GM23338 (cell line): ENCODE results near the gene DDX24. TPM values are rescaled to one million over a fixed set of nuclear protein-coding genes. Genes with fewer than 3 reads are reported as not detected.

Source experiments
- ATAC-seq: fragments of 200-7000 bp; cut with Tn5 transposase; 3 replicates; pipeline ENCODE4 v1.9.1; 2020
- DNase-seq: peaks from one replicate; pipeline ENCODE4 v3.0.0-alpha.2; 2015; ENCODE audit warnings: low spot score
- H2AFZ ChIP-seq: fragments of 200-600 bp; sonication (generic); 2 replicates; pipeline ENCODE4 v1.8.0; 2016; ENCODE audit warnings: antibody characterized with exemption, mild to moderate bottlenecking, moderate library complexity
- H3F3A ChIP-seq: fragments of 200-600 bp; sonication (generic); replicated peaks from 2 replicates; pipeline ENCODE4 v1.8.0; 2017; ENCODE audit warnings: antibody characterized with exemption, mixed run types, low read depth
- H3K27ac ChIP-seq: fragments of 200-600 bp; sonication (generic); 2 replicates; pipeline ENCODE4 v1.6.1; 2016; ENCODE audit warnings: low read depth
- H3K27me3 ChIP-seq: fragments of 200-600 bp; sonication (generic); 2 replicates; pipeline ENCODE4 v1.8.0; 2016; ENCODE audit warnings: mild to moderate bottlenecking, mixed run types, moderate library complexity; ENCODE audit not compliant: insufficient read depth
- H3K36me3 ChIP-seq: fragments of 200-600 bp; sonication (generic); 2 replicates; pipeline ENCODE4 v1.8.0; 2016; ENCODE audit warnings: mild to moderate bottlenecking; ENCODE audit not compliant: insufficient read depth
- H3K4me1 ChIP-seq: fragments of 200-600 bp; sonication (generic); 2 replicates; pipeline ENCODE4 v1.8.0; 2016; ENCODE audit warnings: mild to moderate bottlenecking, moderate library complexity; ENCODE audit not compliant: insufficient read depth
- H3K4me2 ChIP-seq: fragments of 200-600 bp; sonication (generic); 2 replicates; pipeline ENCODE4 v1.7.1; 2017; ENCODE audit warnings: mixed run types
- H3K4me3 ChIP-seq: fragments of 200-600 bp; sonication (generic); 2 replicates; pipeline ENCODE4 v1.6.1; 2016; ENCODE audit warnings: mixed run types
- H3K79me2 ChIP-seq: fragments of 200-600 bp; sonication (generic); replicated peaks from 2 replicates; pipeline ENCODE4 v1.8.0; 2017; ENCODE audit warnings: mild to moderate bottlenecking; ENCODE audit not compliant: insufficient read depth
- H3K9me2 ChIP-seq: fragments of 200-600 bp; sonication (generic); 2 replicates; pipeline ENCODE4 v1.8.0; 2017; ENCODE audit not compliant: insufficient read depth
- H4K20me1 ChIP-seq: fragments of 200-600 bp; sonication (generic); replicated peaks from 2 replicates; pipeline ENCODE4 v1.8.0; 2017; ENCODE audit warnings: mild to moderate bottlenecking; ENCODE audit not compliant: insufficient read depth
- H3K27ac Mint-ChIP-seq: 2 replicates; pipeline ENCODE4 v1.8.0; 2020; ENCODE audit warnings: inconsistent platforms, mild to moderate bottlenecking, moderate library complexity, mixed read lengths
- H3K27me3 Mint-ChIP-seq: 3 replicates; pipeline ENCODE4 v1.8.0; 2022; ENCODE audit warnings: low read depth, mild to moderate bottlenecking, moderate library complexity, mixed read lengths, inconsistent platforms; ENCODE audit not compliant: insufficient read depth, poor library complexity
- H3K36me3 Mint-ChIP-seq: 3 replicates; pipeline ENCODE4 v1.8.0; 2021; ENCODE audit warnings: low read depth, mild to moderate bottlenecking, inconsistent platforms, moderate library complexity, mixed read lengths
- H3K4me1 Mint-ChIP-seq: 3 replicates; pipeline ENCODE4 v1.8.0; 2020; ENCODE audit warnings: mild to moderate bottlenecking, inconsistent platforms, mixed read lengths
- H3K4me3 Mint-ChIP-seq: 3 replicates; pipeline ENCODE4 v1.8.0; 2021; ENCODE audit warnings: moderate library complexity, mild to moderate bottlenecking, inconsistent platforms, mixed read lengths
- H3K9me3 Mint-ChIP-seq: 3 replicates; pipeline ENCODE4 v1.8.0; 2020; ENCODE audit warnings: moderate library complexity, mild to moderate bottlenecking, inconsistent platforms, mixed read lengths
- CREB1 ChIP-seq: fragments of 250-450 bp; sonication (Bioruptor Pico); IDR thresholded peaks from 2 replicates; pipeline ENCODE4 v1.5.0; 2020; ENCODE audit warnings: low read depth, mild to moderate bottlenecking, moderate library complexity
- CTCF ChIP-seq, 2 experiments: fragments of 200-600 bp in 1 of 2; sonication (generic) in 1 of 2; conservative IDR thresholded peaks; 2 replicates each; pipeline versions ENCODE4 v1.5.1 to v1.6.1; 2016 to 2017; ENCODE audit warnings: antibody characterized with exemption in 2 of 2, low read depth in 2 of 2, mild to moderate bottlenecking in 2 of 2, moderate library complexity in 1 of 2
- ETS1 ChIP-seq: IDR thresholded peaks from 2 replicates; pipeline ENCODE4 v1.6.1; 2016; ENCODE audit warnings: antibody characterized with exemption
- EZH2 ChIP-seq: fragments of 200-600 bp; sonication (generic); IDR thresholded peaks from one replicate; pipeline ENCODE4 v1.8.0; 2017; ENCODE audit warnings: antibody characterized with exemption, mild to moderate bottlenecking, low read depth; ENCODE audit not compliant: unreplicated experiment
- EZH2phosphoT487 ChIP-seq: fragments of 200-600 bp; sonication (generic); IDR thresholded peaks from one replicate; pipeline ENCODE4 v1.8.1; 2018; ENCODE audit warnings: antibody characterized with exemption; ENCODE audit not compliant: unreplicated experiment
- JUNB ChIP-seq: IDR thresholded peaks from one replicate; pipeline ENCODE4 v1.6.1; 2016; ENCODE audit warnings: antibody characterized with exemption; ENCODE audit not compliant: unreplicated experiment
- NANOG ChIP-seq: IDR thresholded peaks from 2 replicates; pipeline ENCODE4 v1.6.1; 2016; ENCODE audit warnings: antibody characterized with exemption, borderline replicate concordance
- POLR2AphosphoS5 ChIP-seq: IDR thresholded peaks from 2 replicates; pipeline ENCODE4 v1.6.1; 2016; ENCODE audit warnings: antibody characterized with exemption, low read depth
- REST ChIP-seq: IDR thresholded peaks from one replicate; pipeline ENCODE4 v1.6.1; 2018; ENCODE audit warnings: antibody characterized with exemption; ENCODE audit not compliant: unreplicated experiment
- STAT1 ChIP-seq: IDR thresholded peaks from one replicate; pipeline ENCODE4 v1.6.1; 2016; ENCODE audit warnings: antibody characterized with exemption; ENCODE audit not compliant: unreplicated experiment
- ZNF114 ChIP-seq: fragments of 250-450 bp; sonication (Bioruptor Pico); IDR thresholded peaks from 2 replicates; pipeline ENCODE4 v1.5.0; 2020; ENCODE audit warnings: mild to moderate bottlenecking, moderate library complexity
- ZNF331 ChIP-seq: fragments of 250-450 bp; sonication (Bioruptor Pico); IDR thresholded peaks from 2 replicates; pipeline ENCODE4 v1.5.0; 2020; ENCODE audit warnings: low read depth, mild to moderate bottlenecking, moderate library complexity
- ZNF462 ChIP-seq: fragments of 250-450 bp; sonication (Bioruptor Pico); IDR thresholded peaks from 2 replicates; pipeline ENCODE4 v1.5.0; 2020; ENCODE audit warnings: mild to moderate bottlenecking, moderate library complexity
- polyA plus RNA-seq: library from polyadenylated mRNA; unstranded; fragments of >200 nt; fragmentation: Nextera tagmentation; extraction: Ambion mirVana; gene quantifications from 2 replicates; pipeline ENCODE4 v1.2.1, GENCODE V29; 2016
- total RNA-seq: library from RNA; depleted of rRNA; stranded (reverse); fragments of >200 nt; shearing (Covaris generic); gene quantifications from 2 replicates; pipeline ENCODE4 v1.2.3, GENCODE V29; 2014

DDX24 gene
- total and polyA plus RNA-seq, 2 experiments from 2014 or later, result 150 to 265 TPM

- Histone ChIP-seq H3K27ac (no peak overlapping the region), H3K27me3 (no peaks in the 10 kb centered on the region), H3F3A (no peaks in the 10 kb centered on the region), H2AFZ (no peak overlapping the region), H3K9me2 (no peaks in the 10 kb centered on the region), H3K36me3 (peaks cover 30% of the 10 kb centered on the region), H3K4me3 (no peak overlapping the region), H3K79me2 (0 out of 2 replicates have a peak, but pooled peaks cover 14% of the 10 kb centered on the region), H3K4me1 (no peaks in the 10 kb centered on the region), H3K4me2 (no peak overlapping the region), H4K20me1 (peaks cover 7% of the 10 kb centered on the region; the same call in 1 of the 2 replicates)
- peaks cover 10% of the 10 kb centered on the region; the same call in 2 of the 3 replicates for H3K4me1 Mint-ChIP-seq
- H3K9me3 Mint-ChIP-seq, result no peaks in the 10 kb centered on the region
- no peak overlapping the region for H3K27ac Mint-ChIP-seq
- peaks cover 84% of the 10 kb centered on the region for H3K36me3 Mint-ChIP-seq
- H3K27me3 Mint-ChIP-seq, result peaks cover 3% of the 10 kb centered on the region
- TF ChIP-seq ETS1 (no peak), STAT1 (no peak), EZH2 (no peak), REST (no peak), JUNB (no peak), CTCF (conservative IDR thresholded peaks at IDR 0.05; ENCODE audit: low read depth in 2 of 2) (no peak), ZNF114 (CRISPR knock-in tag) (no peak), CREB1 (CRISPR knock-in tag) (no peak), EZH2phosphoT487 (no peak), NANOG (no peak), ZNF462 (CRISPR knock-in tag) (no peak), POLR2AphosphoS5 (no peak), ZNF331 (CRISPR knock-in tag) (no peak)
- DNase-seq (no peak), ATAC-seq (no peak)
- no peak overlapping the region for H3K4me3 Mint-ChIP-seq
Measured at GRCh38 chr14:94056579-94057308, 24.3 kb downstream of the DDX24 start.
